ENCODE results near the gene ASB11. TPM values are rescaled to one million over a fixed set of nuclear protein-coding genes. Genes with fewer than 3 reads are reported as not detected.

The ASB11 gene
- total RNA-seq, 1 experiment from 2014 or later, result not detected

- no peak overlapping the region for H3K4me3 ChIP-seq (ENCODE audit: low read depth, low read length)
- Mint-ChIP-seq H3K36me3 (ENCODE audit: insufficient read depth, unreplicated experiment) (no peaks in the 10 kb centered on the region), H3K27me3 (ENCODE audit: insufficient read depth, unreplicated experiment) (no peaks in the 10 kb centered on the region), H3K4me1 (ENCODE audit: low read depth, unreplicated experiment) (no peaks in the 10 kb centered on the region), H3K27ac (ENCODE audit: unreplicated experiment) (no peak overlapping the region), H3K4me3 (ENCODE audit: unreplicated experiment) (no peak overlapping the region), H3K9me3 (ENCODE audit: unreplicated experiment) (no peaks in the 10 kb centered on the region)
- ChIA-PET POLR2A (no interaction called here), CTCF (no interaction called here)
- H3K9me3 ChIP-seq, result no peaks in the 10 kb centered on the region
- H3K36me3 ChIP-seq (ENCODE audit: control insufficient read depth, insufficient read depth, low read length), result no peaks in the 10 kb centered on the region
- no TSS peak for BruUV-seq (replicated peaks)
- H3K4me1 ChIP-seq, result no peaks in the 10 kb centered on the region
- intact Hi-C loops (cut with micrococcal nuclease; ENCODE audit: unreplicated experiment), result no loop called here
- no peak for DNase-seq
- no peak for TF ChIP-seq CTCF (IDR thresholded peaks at IDR 0.05; ENCODE audit: insufficient read depth in 1 of 2, low read depth in 1 of 2, low read length in 1 of 2, severe bottlenecking in 1 of 2, unreplicated experiment in 1 of 2)
- H3K27me3 ChIP-seq (replicated peaks; ENCODE audit: control insufficient read depth, insufficient read depth, low read length), result no peaks in the 10 kb centered on the region
Observed at GRCh38 chrX:15293451-15293850, 22.0 kb downstream of the ASB11 start.

DNA sequence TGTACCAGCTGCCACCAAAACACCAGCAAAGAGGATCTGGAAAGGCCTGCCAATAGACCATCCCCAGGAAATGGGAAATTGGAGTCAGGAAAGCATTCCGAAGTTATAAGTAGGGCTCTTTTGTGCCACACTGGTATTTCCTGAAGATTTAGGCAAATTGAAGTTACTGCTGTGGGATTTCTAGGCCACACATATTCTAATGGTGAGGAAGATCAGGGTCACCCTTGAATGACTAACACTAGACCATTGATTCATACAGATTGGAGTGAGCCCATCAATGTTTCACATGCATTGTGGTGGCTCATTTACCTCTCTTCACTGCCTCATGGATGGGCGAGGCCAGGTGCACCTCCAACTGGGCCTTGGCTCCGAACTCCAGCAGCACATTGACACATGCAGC is 22.6 kb downstream of the ASB11 start:
- no peaks in the 10 kb centered on the region for H3K27me3 Mint-ChIP-seq (ENCODE audit: insufficient read depth, unreplicated experiment)
- CTCF ChIA-PET, result no interaction called here
- H3K4me3 Mint-ChIP-seq (ENCODE audit: unreplicated experiment), result no peak overlapping the region
- Histone ChIP-seq H3K36me3 (ENCODE audit: control insufficient read depth, insufficient read depth, low read length) (no peaks in the 10 kb centered on the region), H3K4me3 (ENCODE audit: low read depth, low read length) (no peak overlapping the region), H3K4me1 (no peaks in the 10 kb centered on the region), H3K9me3 (no peaks in the 10 kb centered on the region), H3K27me3 (replicated peaks; ENCODE audit: control insufficient read depth, insufficient read depth, low read length) (no peaks in the 10 kb centered on the region)
- no peaks in the 10 kb centered on the region for H3K4me1 Mint-ChIP-seq (ENCODE audit: low read depth, unreplicated experiment)
- no peak overlapping the region for H3K27ac Mint-ChIP-seq (ENCODE audit: unreplicated experiment)
- POLR2A ChIA-PET, result no interaction called here
- TF ChIP-seq CTCF (IDR thresholded peaks at IDR 0.05; ENCODE audit: insufficient read depth in 1 of 2, low read depth in 1 of 2, low read length in 1 of 2, severe bottlenecking in 1 of 2, unreplicated experiment in 1 of 2), result no peak
- no peaks in the 10 kb centered on the region for H3K36me3 Mint-ChIP-seq (ENCODE audit: insufficient read depth, unreplicated experiment)
- H3K9me3 Mint-ChIP-seq (ENCODE audit: unreplicated experiment), result no peaks in the 10 kb centered on the region
- BruUV-seq (replicated peaks), result no TSS peak
- intact Hi-C loops (cut with micrococcal nuclease; ENCODE audit: unreplicated experiment), result no loop called here
- no peak for DNase-seq

DNA sequence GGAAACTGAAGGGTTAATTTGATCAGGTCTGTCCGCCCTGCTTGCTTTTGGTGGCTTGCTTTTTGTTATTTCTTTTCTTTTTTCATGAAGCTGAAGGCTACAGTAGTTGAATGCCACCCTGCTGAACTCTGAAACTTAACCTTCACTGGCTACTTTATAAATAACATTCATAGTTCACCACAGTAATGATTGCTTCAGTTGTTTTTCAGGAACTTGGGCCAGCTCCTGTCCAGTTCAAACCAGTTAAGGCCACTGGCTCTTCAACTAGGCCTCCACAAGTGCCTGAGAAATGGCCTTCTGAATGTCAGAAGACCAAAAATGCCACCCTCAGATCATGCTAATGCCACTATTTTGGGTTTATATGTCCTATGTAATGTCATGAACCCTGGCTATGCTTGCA is 37.8 kb downstream of the ASB11 start:
- Mint-ChIP-seq H3K9me3 (ENCODE audit: unreplicated experiment) (no peaks in the 10 kb centered on the region), H3K27ac (ENCODE audit: unreplicated experiment) (no peak overlapping the region)
- BruUV-seq (replicated peaks), result no TSS peak

More for the DNA sequence above, 37.8 kb downstream of the ASB11 start:
- Histone ChIP-seq H3K27me3 (replicated peaks; ENCODE audit: control insufficient read depth, insufficient read depth, low read length) (no peaks in the 10 kb centered on the region), H3K9me3 (no peaks in the 10 kb centered on the region), H3K4me3 (ENCODE audit: low read depth, low read length) (no peak overlapping the region), H3K4me1 (no peaks in the 10 kb centered on the region), H3K36me3 (ENCODE audit: control insufficient read depth, insufficient read depth, low read length) (no peaks in the 10 kb centered on the region)
- H3K36me3 Mint-ChIP-seq (ENCODE audit: insufficient read depth, unreplicated experiment), result no peaks in the 10 kb centered on the region
- no peaks in the 10 kb centered on the region for H3K27me3 Mint-ChIP-seq (ENCODE audit: insufficient read depth, unreplicated experiment)
- no peak for DNase-seq
- no peaks in the 10 kb centered on the region for H3K4me1 Mint-ChIP-seq (ENCODE audit: low read depth, unreplicated experiment)
- CTCF ChIA-PET, result no interaction called here
- POLR2A ChIA-PET, result no interaction called here
- intact Hi-C loops (cut with micrococcal nuclease; ENCODE audit: unreplicated experiment), result no loop called here
- TF ChIP-seq CTCF (IDR thresholded peaks at IDR 0.05; ENCODE audit: insufficient read depth in 1 of 2, low read depth in 1 of 2, low read length in 1 of 2, severe bottlenecking in 1 of 2, unreplicated experiment in 1 of 2), result no peak
- H3K4me3 Mint-ChIP-seq (ENCODE audit: unreplicated experiment), result no peak overlapping the region
